HG02938 (cell line): ENCODE measurements around the gene FAM209B.
"Not testable (repeated sequence)": the region's sequence is repeated elsewhere in the genome, so short reads cannot be mapped to it uniquely, and the experiment has no call there.

Experiments
- ATAC-seq: cut with Tn5 transposase; IDR thresholded peaks from one replicate; pipeline ENCODE4 v1.9.1; 2021; ENCODE audit warnings: mild to moderate bottlenecking, moderate library complexity; ENCODE audit not compliant: unreplicated experiment

The FAM209B gene, protein sequence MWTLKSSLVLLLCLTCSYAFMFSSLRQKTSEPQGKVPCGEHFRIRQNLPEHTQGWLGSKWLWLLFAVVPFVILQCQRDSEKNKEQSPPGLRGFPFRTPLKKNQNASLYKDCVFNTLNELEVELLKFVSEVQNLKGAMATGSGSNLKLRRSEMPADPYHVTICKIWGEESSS

DNA sequence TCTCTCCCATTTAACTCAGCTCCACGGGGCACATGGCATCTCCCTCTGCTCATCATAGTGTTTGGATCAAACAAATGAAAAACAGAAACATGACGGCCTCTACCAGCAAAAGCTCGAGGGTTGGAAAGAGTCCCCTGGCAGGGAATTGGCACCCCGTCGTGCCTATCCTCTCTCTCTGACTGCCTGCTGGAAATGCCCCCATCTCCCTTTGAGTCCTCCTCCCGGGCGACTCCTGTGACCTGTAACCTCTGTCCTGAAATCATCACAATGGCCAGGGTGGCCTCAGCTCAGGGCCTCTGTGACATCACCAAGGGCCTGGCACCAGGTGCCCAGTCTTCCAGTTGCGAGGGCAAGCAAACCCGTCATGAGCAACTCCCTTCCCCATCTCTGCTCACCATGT is at the start of gene FAM209B:
Gene FAM209B (plus strand): TSS at position 301 of the 400 bp plus-strand sequence. CDS start 96 bp downstream, at position 397.
- not testable (repeated sequence) for ATAC-seq

DNA sequence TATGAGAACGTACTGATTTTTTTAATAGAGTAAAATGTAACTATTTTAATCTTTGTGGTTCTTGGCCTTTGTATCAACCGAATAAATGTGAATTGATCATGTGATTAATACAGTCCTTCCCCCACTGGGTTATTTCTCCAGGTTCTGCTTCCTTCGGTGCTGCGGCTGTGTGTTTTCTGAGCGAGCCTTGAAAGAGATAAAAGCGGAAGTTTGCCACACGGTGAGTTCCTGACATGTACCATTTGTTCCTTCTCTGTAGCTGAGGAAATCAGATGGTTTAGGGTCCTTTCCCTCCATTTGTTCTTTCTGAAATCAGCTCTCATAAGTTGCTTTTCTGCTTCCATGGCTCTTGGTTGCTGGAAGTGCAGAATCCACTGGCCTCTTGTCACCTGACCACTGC is 49.1 kb upstream of the FAM209B start:
- no peak for ATAC-seq

DNA sequence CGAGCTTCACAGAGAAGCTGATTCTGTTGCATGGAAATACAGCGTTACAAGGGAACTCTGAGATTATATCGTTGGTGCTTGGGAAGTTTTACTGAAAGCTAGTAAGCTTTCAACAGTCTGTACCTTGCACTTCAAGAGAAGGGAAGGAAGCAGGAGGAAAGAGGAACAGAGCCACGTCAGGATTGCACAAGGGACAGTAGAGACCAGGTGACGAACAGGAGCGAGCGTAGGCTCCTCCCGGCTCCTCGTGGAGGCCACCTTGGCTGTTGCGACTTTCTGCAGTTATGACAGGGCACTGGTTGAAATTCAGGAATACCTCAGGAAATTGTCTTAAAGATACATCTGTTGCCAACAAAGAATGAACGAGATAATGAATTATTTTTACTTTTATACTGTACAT is 45.8 kb upstream of the FAM209B start:
- no peak for ATAC-seq

DNA sequence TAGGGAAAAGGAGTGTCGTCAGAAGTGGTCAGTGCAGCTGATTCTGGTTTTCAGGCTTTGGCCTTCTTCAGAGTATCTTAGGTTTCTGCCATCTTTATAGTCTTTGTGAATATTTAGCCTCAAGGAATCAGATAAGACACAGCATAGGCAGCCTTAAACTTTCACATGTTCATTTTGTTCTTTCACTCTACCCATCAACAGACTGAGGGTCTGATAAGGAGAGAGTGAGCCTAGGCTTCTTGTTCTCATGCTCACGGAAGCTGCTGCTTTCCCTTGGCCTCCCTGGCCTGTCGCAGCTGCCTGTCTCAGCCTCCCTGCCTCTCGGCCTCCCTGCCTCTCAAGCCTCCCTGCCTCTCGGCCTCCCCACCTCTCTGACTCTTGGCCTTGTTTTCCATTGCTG is 44.5 kb upstream of the FAM209B start:
- no peak for ATAC-seq

DNA sequence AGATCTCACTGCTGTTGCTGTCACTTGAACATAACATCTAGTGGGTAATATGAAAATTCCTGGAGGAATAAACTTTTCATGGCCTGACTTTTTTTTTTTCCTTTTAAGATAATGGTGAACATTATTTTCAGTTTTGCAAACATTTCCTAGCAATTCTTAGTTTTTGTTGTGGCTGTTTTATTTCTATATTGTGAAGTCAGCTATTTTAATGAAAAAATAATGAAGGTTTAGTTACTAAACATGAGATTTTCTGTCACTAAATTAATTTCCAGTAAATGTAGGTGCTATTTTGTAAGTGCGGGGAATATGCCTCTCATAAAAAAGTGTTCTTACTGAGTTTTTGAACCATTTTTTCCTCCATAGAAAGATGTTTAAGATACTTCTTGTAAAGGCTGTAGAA is 31.9 kb upstream of the FAM209B start:
- no peak for ATAC-seq

DNA sequence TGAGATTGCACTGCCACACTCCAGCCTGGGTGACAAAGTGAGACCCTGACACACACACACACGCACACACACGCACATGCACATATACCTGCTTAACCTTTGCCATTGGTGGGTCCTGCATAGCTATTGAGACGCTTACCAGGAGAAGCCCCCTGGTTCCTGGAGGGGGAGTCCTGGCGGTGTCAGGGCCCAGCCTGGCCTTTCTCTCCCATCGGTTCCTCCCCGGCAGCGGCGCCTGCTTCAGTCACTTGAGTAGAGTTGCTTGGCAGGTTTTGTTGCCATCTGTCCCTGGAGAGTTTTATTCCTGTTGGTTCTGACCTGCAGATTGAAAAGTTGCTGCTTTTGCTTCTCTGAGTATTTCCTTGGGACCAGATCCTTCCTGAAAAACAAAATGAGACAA is 29.1 kb upstream of the FAM209B start:
- no peak for ATAC-seq

DNA sequence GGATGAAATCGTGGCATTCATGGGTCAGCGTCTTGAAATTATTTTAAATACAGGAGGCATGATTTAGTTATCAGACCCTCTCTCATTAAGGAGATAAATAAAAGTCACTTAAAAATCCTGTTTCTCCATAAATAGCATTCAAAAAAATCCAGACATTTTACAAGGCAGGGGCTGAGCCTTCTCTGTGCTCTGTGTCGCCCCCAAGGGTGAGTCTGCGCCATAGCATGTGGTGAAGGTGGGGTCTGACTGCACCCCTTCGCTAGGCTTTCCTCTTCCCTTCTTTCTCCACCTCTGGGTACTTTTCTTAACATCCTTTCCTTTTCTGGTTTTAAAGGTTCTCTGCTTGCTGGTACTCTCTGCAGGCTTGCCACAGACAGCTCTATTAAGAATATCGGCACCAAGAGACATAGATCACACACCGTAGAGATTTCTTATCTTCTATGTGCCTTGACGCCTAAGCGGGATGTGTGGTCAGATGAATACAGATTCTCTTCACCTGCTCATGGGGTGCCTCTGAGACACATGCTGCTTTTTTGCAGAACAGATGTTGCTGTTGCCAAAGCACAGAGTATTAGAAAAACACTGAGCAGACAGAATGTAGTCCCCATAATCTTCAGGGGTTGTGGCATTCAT is 28.6 kb upstream of the FAM209B start:
- no peak for ATAC-seq

DNA sequence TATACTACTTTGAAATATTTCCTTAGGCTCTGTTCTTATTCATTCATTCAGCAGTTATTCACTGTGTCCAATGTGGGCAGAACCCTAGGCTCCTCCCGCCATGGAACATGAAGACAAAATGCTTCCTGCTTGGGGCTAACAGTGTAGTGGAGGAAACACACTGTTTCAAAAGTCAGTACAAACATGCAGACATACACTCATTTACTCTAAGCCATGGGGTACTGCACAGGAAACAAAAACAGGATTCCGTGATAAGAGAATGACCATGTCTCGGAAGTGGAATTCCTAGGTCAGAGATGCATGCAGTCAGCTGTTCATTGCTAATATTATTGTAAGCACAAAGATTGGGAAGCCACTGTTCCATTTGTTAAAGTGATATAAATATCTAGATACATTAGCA is 26.9 kb upstream of the FAM209B start:
- ATAC-seq: no peak

DNA sequence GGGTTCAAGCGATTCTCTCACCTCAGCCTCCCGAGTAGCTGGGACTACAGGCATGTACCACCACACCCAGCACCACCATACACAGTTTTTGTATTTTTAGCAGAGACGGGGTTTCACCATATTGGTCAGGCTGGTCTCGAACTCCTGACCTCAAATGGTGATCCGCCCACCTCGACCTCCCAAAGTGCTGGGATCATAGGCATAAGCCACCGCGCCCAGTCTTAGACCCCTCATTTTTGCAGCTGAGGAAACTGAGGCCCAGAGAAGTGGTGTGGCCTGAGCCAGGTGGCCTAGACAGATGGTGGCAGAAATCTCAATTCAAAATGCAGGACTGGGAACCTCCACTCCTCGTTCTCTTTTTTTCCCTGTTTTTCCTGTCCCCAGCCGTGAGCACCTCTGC is 21.1 kb upstream of the FAM209B start:
- no peak for ATAC-seq

DNA sequence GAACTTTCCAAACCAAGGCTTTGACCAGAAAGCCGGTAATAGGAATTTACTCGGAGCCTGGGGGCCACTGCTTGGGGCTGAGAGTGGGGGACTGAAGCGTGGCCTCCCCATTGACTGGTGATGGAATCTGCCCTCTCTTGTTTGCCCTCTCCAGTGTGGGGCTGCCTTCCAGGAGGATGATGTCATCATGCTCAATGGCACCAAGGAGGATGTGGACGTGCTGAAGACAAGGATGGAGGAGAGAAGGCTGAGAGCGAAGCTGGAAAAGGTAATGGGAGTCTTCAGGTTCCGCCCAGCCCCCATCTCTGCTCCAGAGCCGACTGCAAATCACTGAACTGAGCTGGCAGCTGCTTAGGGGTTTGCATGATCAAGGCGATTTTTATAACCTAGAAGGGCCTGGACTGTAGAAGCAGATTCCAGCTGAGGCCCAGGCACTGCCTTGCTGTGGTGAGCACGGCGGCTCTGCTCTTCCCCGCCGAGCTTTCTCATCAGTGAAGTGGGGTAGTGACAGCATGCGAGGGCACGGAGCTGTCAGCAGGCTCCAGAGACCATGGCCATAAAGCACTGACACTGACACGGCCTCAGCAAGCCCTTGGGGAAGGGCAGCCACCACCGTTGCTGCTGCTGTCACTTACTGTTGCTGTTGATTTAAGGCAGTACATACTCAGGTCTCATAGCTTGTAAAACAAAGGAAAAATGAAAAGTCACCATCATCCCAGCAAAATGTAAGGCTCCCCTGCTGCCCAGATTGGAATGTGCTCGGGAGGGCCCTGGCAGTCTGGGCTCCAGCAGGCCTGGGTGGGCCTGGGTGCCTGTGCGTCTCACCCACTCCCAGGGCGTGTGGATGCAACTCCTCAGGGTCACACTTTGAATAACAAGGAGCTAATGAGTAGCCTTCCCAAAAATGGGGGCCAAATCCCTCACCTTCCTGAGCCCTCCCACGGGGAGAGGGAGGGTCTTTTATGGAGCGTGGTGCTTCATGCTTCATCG is 19.6 kb upstream of the FAM209B start:
- no peak for ATAC-seq

DNA sequence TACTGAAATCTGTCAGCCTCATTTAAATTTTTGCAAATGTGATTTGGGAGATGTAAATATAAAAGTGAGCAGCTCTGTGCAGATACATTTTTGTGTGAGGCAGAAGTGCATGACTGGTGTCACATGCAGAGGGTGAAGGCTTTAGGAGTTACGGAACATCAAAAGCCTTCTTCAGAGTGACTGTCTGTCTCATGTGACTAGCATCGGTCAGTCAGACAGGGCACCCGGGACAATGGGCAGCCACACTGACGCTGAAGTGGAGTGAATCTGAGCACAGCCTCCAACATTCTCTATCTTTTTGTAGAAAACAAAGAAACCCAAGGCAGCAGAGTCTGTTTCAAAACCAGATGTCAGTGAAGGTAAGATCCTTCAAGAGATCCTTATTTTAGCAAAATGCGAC is 16.4 kb upstream of the FAM209B start:
- no peak for ATAC-seq

DNA sequence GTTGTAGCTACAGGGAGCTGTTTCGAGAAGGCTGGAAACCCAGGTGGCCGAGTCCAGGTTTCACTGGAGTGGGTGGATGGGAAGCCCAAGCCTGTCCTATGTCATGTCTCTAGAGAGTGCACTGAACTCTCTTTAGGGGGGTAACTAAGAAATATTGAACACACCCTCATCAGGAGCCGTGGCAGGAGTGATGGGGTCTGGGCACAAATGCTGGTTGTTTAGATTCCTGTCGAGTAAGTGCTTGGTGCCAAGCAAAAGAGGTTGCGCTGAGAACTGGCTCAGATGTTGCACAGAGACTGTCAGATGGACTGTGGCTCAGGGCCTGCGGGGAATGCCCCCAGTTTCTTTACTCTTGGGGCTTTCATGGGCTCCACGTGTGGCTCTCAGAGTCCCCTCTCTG is 15.8 kb upstream of the FAM209B start:
- no peak for ATAC-seq

DNA sequence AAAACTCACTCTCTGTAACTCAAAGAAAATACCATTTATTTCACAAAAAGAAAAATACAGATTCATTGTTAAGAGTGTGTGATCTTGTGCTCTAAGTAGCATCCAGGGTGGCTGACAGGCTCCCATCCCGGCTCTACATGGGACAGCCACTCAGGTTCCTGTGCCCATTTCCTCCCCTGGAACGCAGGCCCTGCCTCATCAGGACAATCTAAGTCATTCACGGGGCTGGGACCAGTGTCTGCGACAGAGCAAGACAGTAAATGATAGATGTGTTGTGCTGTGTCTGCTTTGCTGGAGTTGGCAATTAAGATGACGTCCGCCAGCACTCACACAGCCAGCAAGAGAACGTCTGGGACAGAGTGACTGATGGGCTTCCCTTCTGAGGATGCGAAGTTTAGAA is 15.4 kb upstream of the FAM209B start:
- ATAC-seq: no peak

DNA sequence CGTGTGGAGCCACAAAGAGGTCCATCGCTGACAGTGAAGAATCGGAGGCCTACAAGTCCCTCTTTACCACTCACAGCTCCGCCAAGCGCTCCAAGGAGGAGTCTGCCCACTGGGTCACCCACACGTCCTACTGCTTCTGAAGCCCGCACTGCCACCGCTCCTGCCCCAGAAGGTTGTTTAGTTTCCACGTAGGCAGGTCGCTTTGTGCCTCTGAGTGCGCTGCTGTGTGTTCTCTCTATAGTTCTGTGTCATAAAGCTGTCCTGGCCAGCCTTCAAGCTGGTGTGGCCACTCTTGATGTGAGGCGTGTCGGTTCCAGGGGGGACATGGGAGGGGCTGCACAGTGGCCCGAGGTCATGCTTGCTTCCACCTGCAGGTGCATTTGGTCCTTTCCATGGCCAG is 14.9 kb upstream of the FAM209B start:
- no peak for ATAC-seq

DNA sequence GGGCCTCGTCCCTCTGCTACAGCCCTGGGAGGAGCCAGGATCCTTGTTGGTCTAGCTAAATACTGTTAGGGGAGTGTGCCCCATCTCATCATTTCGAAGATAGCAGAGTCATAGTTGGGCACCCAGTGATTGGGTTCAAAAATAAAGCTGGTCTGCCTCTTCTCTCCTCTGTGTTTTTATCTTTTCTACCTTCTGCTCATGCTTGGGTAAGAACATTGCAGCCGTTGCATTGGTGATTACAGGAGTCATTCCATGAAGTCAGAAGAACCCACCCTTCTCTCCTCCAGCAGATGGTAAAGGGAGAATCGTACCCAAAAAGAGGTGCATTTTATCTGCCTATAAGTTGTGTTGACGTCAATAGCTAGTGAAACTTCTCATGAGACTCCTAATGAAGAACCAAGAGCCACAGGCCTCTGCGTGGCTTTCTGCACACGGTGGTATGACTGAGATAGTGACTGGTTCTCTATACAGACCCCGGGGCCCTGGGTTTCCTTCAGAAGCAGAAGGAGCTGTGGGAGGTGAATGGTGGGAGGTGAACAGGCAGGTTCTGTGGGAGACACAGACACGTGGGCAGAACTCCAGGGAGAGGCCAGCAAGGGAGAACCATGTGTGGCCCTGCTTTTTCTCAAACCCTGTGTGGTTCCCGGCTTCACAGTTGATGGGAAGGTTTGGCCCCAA is 14.2 kb upstream of the FAM209B start:
- ATAC-seq: no peak

DNA sequence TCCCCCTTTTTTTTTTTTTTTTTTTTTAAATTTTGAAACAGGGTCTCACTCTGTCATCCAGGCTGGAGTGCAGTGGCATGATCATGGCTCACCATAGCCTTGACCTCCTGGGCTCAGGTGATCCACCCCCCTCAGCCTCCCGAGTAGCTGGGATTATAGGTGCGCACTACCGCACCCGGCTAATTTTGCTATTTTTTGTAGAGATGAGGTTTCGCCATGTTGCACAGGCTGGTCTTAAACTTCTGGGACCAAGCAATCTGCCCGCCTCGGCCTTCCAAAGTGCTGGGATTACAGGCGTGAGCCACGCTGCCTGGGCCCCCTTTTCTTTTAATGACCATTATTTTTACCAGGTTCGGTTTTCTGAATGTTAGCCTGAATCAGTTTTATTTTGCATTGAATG is 13.5 kb upstream of the FAM209B start:
- no peak for ATAC-seq

DNA sequence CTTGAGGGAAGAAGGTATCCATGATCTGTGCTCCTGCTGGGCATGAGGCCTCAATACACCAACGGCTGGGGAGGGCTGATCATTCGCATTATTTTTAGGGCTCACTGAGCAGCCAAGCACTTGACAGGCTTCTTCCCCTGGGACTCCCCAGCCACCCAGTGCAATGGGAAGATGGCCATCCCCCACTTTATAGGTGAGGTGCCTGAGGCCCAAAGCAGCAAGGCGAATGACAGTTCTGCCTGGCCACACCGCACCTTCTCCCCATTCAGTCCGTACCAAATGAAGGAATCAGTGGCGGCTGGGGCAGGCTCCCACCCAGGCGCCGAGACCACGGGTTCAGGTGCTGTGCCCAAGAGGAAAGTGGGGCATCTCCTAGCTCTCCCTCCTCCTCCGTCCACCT is 12.9 kb upstream of the FAM209B start:
- no peak for ATAC-seq

DNA sequence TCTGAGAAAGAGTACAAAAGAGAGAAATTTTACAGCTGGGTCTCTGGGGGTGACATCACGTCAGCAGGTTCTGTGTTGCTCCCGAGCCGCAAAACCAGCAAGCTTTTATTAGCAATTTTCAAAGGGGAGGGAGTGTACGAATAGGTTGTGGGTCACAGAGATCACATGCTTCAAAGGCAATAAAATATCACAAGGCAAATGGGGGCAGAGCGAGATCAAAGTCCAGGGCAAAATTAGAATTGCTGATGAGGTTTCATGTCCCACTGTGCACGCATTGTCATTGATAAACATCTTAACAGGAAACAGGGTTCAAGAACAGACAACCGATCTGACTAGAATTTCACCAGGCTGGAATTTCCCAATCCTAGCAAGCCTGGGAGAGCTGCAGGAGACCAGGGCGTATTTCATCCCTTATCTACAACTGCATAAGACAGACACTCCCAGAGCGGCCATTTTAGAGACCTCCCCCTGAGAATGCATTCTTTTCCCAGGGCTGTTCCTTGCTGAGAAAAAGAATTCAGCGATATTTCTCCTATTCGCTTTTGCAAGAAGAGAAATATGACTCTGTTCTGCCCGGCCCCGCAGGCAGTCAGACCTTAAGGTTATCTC is 12.2 kb upstream of the FAM209B start:
- not testable (repeated sequence) for ATAC-seq

DNA sequence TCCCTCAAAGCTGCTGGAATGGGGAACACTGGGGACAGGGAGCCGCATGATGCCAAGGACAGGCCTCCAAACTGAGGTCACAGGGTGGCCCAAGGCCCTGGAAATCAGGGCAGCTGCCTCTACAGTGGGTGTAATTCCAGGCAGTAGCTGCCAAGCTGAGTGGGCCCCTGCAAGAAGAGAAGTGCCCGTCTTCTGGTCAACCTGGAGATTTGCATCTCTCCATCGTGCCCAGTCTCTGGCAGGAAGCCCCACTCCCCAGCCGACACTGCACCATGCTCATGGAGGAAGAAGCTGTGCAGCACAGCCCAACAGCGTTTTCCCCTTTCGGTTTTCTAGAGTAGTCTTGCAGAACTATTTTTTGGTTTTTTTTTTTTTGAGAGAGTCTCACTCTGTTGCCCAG is 10.7 kb upstream of the FAM209B start:
- no peak for ATAC-seq

DNA sequence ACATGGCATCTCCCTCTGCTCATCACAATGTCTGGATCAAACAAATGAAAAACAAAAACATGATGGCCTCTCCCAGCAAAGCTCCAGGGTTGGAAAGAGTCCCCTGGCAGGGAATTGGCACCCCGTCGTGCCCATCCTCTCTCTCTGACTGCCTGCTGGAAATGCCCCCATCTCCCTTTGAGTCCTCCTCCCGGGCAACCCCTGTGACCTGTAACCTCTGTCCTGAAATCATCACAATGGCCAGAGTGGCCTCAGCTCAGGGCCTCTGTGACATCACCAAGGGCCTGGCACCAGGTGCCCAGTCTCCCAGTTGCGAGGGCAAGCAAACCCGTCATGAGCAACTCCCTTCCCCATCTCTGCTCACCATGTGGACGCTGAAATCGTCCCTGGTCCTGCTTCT is 8.6 kb upstream of the FAM209B start, which contains the start of gene FAM209A:
Gene FAM209A (plus strand): TSS at position 301 of the 400 bp plus-strand sequence. CDS start 65 bp downstream, at position 366.
- ATAC-seq: not testable (repeated sequence)

DNA sequence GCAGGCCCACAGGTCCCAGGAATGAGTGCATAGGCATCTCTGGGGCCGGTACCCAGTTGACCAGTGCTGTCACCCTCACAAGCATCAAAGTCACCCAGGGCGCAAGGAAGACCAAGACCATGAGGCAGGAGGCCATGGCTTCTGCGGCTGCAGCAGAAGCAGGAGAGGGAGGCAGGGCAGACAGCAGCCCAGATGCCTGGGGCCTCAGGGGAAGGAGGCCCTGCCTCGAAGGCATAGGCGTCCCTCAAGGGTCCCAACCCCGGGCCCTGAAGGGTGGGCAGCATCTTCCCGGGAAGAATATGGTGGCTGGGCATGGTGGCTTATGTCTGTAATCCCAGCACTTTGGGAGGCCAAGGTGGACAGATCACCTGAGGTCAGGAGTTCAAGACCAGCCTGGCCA is 5.5 kb upstream of the FAM209B start:
- ATAC-seq: no peak
